ENCODE data around the gene ANKRD66.
A peak's percentile ranks its signal among the peaks of the same experiment; 100 is the strongest.
"Not testable (repeated sequence)": the region's sequence is repeated elsewhere in the genome, so short reads cannot be mapped to it uniquely, and the experiment has no call there.

Gene ANKRD66

DNA sequence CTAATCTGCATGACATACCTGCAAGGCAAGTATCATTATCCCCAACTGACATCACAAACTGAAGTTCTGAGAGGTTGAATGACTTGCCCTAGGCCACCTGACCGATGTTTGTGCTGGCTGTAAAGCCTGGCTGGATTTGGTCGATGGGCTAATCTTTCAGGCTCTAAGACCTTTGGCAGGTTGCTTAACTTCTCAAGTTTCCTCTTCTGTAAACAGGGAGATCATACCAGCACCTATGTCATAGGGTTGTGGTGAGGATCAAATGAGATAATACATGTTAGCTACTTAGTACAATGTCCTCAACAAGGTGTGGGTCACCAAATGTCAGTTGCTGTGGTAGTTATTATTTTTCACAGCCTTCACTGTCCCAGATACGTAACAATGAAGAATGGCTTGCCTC, 14.2 kb downstream of the ANKRD66 start:
- TF ChIP-seq, protein P1, sequence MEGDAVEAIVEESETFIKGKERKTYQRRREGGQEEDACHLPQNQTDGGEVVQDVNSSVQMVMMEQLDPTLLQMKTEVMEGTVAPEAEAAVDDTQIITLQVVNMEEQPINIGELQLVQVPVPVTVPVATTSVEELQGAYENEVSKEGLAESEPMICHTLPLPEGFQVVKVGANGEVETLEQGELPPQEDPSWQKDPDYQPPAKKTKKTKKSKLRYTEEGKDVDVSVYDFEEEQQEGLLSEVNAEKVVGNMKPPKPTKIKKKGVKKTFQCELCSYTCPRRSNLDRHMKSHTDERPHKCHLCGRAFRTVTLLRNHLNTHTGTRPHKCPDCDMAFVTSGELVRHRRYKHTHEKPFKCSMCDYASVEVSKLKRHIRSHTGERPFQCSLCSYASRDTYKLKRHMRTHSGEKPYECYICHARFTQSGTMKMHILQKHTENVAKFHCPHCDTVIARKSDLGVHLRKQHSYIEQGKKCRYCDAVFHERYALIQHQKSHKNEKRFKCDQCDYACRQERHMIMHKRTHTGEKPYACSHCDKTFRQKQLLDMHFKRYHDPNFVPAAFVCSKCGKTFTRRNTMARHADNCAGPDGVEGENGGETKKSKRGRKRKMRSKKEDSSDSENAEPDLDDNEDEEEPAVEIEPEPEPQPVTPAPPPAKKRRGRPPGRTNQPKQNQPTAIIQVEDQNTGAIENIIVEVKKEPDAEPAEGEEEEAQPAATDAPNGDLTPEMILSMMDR (IDR thresholded peaks at IDR 0.05; ENCODE audit: insufficient read depth, low read depth, low read length, missing control alignments): no peak
- no peak for DNase-seq (ENCODE audit: low read depth)
- no peak overlapping the region for H3K4me3 ChIP-seq (ENCODE audit: low read depth, low read length)

DNA sequence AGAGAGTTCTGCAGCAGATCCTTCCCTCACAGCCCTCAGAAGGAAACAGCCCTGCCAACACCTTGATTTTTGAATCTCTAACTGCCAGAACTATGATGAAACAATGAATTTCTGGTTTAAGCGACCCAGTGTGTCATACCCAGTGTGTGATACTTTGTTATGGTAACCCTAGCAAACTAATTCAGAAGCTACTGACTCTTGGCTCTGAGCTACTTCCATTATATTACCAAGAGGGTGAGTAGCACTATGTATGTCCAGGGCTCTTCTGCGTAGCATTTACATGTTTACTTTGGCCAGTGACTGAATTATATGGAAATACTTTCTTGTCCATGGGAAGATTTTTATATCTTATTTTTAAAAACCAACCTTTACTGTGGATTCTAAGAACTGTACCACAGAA, 16.7 kb downstream of the ANKRD66 start:
- DNase-seq (ENCODE audit: low read depth): no peak
- TF ChIP-seq, protein P1 (IDR thresholded peaks at IDR 0.05; ENCODE audit: insufficient read depth, low read depth, low read length, missing control alignments): no peak
- H3K4me3 ChIP-seq (ENCODE audit: low read depth, low read length): no peak overlapping the region

DNA sequence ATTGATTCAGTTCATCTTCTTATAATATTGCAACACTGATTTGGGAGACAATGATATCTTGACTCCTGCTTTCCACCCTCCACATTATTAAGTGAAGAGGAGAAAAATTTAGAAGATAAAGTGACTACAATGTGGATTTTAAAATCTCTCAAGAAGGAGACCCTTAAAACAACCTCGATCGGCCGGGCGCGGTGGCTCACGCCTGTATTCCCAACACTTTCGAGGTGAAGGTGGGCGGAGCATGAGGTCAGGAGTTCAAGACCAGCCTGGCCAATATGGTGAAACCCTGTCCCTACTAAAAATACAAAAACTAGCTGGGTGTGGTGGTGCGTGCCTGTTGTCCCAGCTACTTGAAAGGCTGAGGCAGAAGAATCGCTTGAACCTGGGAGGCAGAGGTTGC, 17.5 kb downstream of the ANKRD66 start:
- not testable (repeated sequence) for DNase-seq (ENCODE audit: low read depth); H3K4me3 ChIP-seq (ENCODE audit: low read depth, low read length)

DNA sequence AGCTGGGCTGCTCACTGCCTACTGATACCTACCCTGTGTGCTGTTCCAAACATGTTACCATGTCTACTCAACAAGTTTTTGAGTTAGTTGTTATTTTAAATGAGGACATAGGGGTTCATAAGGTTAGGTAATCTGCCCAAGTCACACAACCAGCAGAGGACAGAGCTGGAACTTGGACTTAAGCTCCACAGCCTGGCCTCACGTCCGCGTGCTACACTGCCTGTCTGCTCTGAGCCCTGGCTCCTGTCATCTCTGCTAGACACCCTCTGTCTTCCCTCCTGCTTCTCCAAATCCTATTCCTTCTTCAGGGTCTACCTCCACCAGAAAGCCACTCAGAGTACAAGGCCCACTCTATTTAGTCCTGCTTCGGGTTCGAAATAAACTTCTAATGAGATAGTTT, 18.2 kb downstream of the ANKRD66 start:
- no peak overlapping the region for H3K4me3 ChIP-seq (ENCODE audit: low read depth, low read length)
- DNase-seq (ENCODE audit: low read depth): no peak
- TF ChIP-seq, protein P1 (IDR thresholded peaks at IDR 0.05; ENCODE audit: insufficient read depth, low read depth, low read length, missing control alignments): no peak

DNA sequence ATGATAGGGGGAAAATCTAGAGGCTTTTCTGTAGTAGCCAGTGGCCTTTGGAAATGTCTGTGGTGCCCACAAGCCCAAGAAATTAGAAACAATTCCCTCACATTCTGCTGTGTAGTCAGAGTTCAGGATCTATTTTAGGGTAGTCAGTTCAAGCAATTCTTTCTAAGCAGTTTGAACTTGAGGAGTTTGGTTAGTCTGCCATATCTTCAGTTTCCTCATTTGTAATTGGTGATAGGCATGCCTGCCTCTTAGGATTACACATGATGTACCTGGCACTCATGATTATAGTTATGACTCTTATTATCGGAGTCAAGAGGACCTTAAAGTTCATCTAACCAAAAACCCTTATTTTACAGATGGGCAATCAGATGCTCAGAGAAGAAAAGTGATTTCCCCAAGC, 25.3 kb downstream of the ANKRD66 start:
- TF ChIP-seq, protein P1 (IDR thresholded peaks at IDR 0.05; ENCODE audit: insufficient read depth, low read depth, low read length, missing control alignments): no peak
- H3K4me3 ChIP-seq (ENCODE audit: low read depth, low read length): no peak overlapping the region
- no peak for DNase-seq (ENCODE audit: low read depth)

DNA sequence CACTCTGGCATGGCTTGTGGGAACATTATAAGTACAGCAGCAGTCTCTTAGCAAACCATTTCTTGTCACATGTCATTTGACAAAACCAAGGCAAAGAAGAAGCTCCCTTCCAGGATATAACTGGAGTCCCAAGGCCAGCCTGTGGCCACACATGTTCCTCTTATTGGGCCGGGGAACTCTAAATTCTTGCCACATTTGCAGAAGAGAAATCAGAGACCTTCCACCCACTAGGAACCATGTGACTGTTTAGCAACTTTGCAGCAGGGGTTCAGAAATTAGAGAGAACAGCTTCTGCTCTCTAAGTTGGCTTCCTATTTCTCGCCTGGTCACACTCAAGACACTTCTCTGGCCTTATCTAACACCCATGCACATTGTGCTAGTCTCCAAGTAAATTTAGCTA, 26.0 kb downstream of the ANKRD66 start:
- TF ChIP-seq, protein P1 (IDR thresholded peaks at IDR 0.05; ENCODE audit: insufficient read depth, low read depth, low read length, missing control alignments): no peak
- DNase-seq (ENCODE audit: low read depth): peak; percentile 6
- no peak overlapping the region for H3K4me3 ChIP-seq (ENCODE audit: low read depth, low read length)

DNA sequence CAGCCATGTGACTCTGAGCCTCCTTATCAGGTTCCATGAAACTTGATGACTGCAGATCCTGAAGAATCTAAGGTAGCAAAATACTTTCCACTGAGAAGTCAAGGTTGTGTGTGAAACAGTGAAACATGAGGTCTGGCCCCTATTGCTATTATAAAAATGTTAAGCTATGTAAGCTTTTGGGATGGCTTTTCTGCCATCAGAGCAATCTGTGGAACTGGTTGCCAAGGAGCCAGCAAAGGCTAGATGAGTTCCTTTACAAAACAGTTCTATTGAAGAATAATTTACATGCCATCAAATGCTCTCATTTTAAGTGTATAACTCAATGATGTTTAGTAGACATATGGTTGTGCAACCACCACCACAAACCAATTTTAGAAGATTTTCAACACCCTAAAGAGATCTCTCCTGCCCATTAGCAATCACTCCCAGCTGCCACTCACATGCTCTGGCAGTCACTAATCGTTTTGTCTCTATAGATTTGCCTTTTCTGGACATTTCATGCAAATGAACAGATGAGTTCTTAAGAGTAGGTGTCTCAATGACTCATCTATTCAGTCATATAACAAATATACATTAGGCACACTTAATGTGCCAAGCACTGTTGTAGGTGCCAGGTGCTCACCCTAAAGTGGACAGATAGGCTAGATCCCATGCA, 26.6 kb downstream of the ANKRD66 start:
- TF ChIP-seq, protein P1 (IDR thresholded peaks at IDR 0.05; ENCODE audit: insufficient read depth, low read depth, low read length, missing control alignments): no peak
- DNase-seq (ENCODE audit: low read depth): no peak
- no peak overlapping the region for H3K4me3 ChIP-seq (ENCODE audit: low read depth, low read length)

DNA sequence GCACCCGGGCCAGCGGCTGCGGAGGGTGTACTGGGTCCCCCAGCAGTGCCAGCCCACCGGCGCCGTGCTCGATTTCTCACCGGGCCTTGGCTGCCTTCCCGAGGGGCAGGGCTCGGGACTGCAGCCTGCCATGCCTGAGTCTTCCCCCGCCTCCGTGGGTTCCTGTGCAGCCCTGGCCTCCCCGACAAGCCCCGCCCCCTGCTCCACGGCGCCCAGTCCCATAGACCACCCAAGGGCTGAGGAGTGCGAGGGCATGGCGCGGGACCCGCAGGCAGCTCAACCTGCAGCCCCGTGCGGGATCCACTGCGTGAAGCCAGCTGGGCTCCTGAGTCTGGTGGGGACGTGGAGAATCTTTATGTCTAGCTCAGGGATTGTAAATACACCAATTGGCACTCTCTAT, 28.0 kb downstream of the ANKRD66 start:
- H3K4me3 ChIP-seq (ENCODE audit: low read depth, low read length); DNase-seq (ENCODE audit: low read depth): not testable (repeated sequence)
